KOPT-K1 (cell line): ENCODE data around the gene HORMAD2.
A peak's percentile ranks its signal among the peaks of the same experiment; 100 is the strongest.

ENCODE experiments used
- H3K27ac ChIP-seq: fragments of 200-600 bp; sonication (generic); 2 replicates; pipeline ENCODE4 v1.5.1; 2016; ENCODE audit warnings: antibody characterized with exemption, mild to moderate bottlenecking, low read depth, low read length; ENCODE audit not compliant: poor library complexity, severe bottlenecking
- H3K36me3 ChIP-seq: fragments of 200-600 bp; sonication (generic); 2 replicates; pipeline ENCODE4 v1.5.1; 2017; ENCODE audit warnings: antibody characterized with exemption, mild to moderate bottlenecking, low read length, moderate library complexity; ENCODE audit not compliant: insufficient read depth
- H3K9me3 ChIP-seq: fragments of 200-600 bp; sonication (generic); 2 replicates; pipeline ENCODE4 v1.5.1; 2017; ENCODE audit warnings: antibody characterized with exemption, low read length, mild to moderate bottlenecking; ENCODE audit not compliant: insufficient read depth, poor library complexity, severe bottlenecking

Gene HORMAD2

GRCh38 chr22:30181459-30182349, 101.4 kb downstream of the HORMAD2 start:
- H3K9me3 ChIP-seq: no peaks in the 10 kb centered on the region
- no peaks in the 10 kb centered on the region for H3K36me3 ChIP-seq
- H3K27ac ChIP-seq: peak overlapping the region; percentile 86

GRCh38 chr22:30182350-30182745, 102.1 kb downstream of the HORMAD2 start:
- Histone ChIP-seq H3K36me3 (no peaks in the 10 kb centered on the region), H3K27ac (peak overlapping the region; percentile 86), H3K9me3 (no peaks in the 10 kb centered on the region)

- no peaks in the 10 kb centered on the region for H3K9me3 ChIP-seq
- H3K27ac ChIP-seq: peak overlapping the region; percentile 86
- H3K36me3 ChIP-seq: no peaks in the 10 kb centered on the region
These were observed 102.6 kb downstream of the HORMAD2 start for GRCh38 chr22:30182815-30183214.

GRCh38 chr22:30183271-30183670, 103.0 kb downstream of the HORMAD2 start:
- Histone ChIP-seq H3K9me3 (no peaks in the 10 kb centered on the region), H3K27ac (peak overlapping the region; percentile 86), H3K36me3 (no peaks in the 10 kb centered on the region)

- Histone ChIP-seq H3K9me3 (no peaks in the 10 kb centered on the region), H3K36me3 (no peaks in the 10 kb centered on the region), H3K27ac (peak overlapping the region; percentile 86)
These were observed 103.6 kb downstream of the HORMAD2 start for GRCh38 chr22:30183861-30184278.

GRCh38 chr22:30185129-30185528, 104.9 kb downstream of the HORMAD2 start:
- H3K27ac ChIP-seq: peak overlapping the region; percentile 86
- H3K9me3 ChIP-seq: no peaks in the 10 kb centered on the region
- no peaks in the 10 kb centered on the region for H3K36me3 ChIP-seq

GRCh38 chr22:30185549-30185948, 105.3 kb downstream of the HORMAD2 start:
- peak overlapping the region; percentile 86 for H3K27ac ChIP-seq
- no peaks in the 10 kb centered on the region for H3K36me3 ChIP-seq
- no peaks in the 10 kb centered on the region for H3K9me3 ChIP-seq

GRCh38 chr22:30186041-30186440, 105.8 kb downstream of the HORMAD2 start:
- Histone ChIP-seq H3K36me3 (no peaks in the 10 kb centered on the region), H3K27ac (peak overlapping the region; percentile 86), H3K9me3 (no peaks in the 10 kb centered on the region)

GRCh38 chr22:30186510-30186909, 106.2 kb downstream of the HORMAD2 start:
- Histone ChIP-seq H3K27ac (peak overlapping the region; percentile 86), H3K9me3 (no peaks in the 10 kb centered on the region), H3K36me3 (no peaks in the 10 kb centered on the region)

- peak overlapping the region; percentile 86 for H3K27ac ChIP-seq
- no peaks in the 10 kb centered on the region for H3K36me3 ChIP-seq
- no peaks in the 10 kb centered on the region for H3K9me3 ChIP-seq
These were observed 106.8 kb downstream of the HORMAD2 start for GRCh38 chr22:30187094-30187493.

- no peaks in the 10 kb centered on the region for H3K36me3 ChIP-seq
- peak overlapping the region; percentile 86 for H3K27ac ChIP-seq
- H3K9me3 ChIP-seq: no peaks in the 10 kb centered on the region
These were observed 107.5 kb downstream of the HORMAD2 start for GRCh38 chr22:30187529-30188407.

GRCh38 chr22:30188911-30189310, 108.6 kb downstream of the HORMAD2 start:
- no peaks in the 10 kb centered on the region for H3K9me3 ChIP-seq
- H3K27ac ChIP-seq: peak overlapping the region; percentile 86
- no peaks in the 10 kb centered on the region for H3K36me3 ChIP-seq

GRCh38 chr22:30190574-30190973, 110.3 kb downstream of the HORMAD2 start:
- Histone ChIP-seq H3K9me3 (no peaks in the 10 kb centered on the region), H3K27ac (peak overlapping the region; percentile 86), H3K36me3 (no peaks in the 10 kb centered on the region)

- Histone ChIP-seq H3K9me3 (no peaks in the 10 kb centered on the region), H3K27ac (peak overlapping the region; percentile 86), H3K36me3 (no peaks in the 10 kb centered on the region)
These were observed 110.9 kb downstream of the HORMAD2 start for GRCh38 chr22:30191040-30191701.

GRCh38 chr22:30192427-30192826, 112.2 kb downstream of the HORMAD2 start:
- Histone ChIP-seq H3K27ac (peak overlapping the region; percentile 34), H3K36me3 (no peaks in the 10 kb centered on the region), H3K9me3 (no peaks in the 10 kb centered on the region)
